Skeletal muscle satellite cell (primary cell): Measurements from ENCODE around the gene CAMSAP2.

Source experiments
- H3K27me3 ChIP-seq: 2 replicates; pipeline ENCODE4 v1.7.0; 2013; ENCODE audit warnings: low read length; ENCODE audit not compliant: control insufficient read depth, insufficient read depth
- H3K36me3 ChIP-seq: 2 replicates; pipeline ENCODE4 v1.7.0; 2013; ENCODE audit warnings: mild to moderate bottlenecking, control low read depth, low read length; ENCODE audit not compliant: insufficient read depth
- H3K4me1 ChIP-seq: 2 replicates; pipeline ENCODE4 v1.7.0; 2013; ENCODE audit warnings: low read length; ENCODE audit not compliant: control insufficient read depth, insufficient read depth
- H3K4me2 ChIP-seq: 2 replicates; pipeline ENCODE4 v1.7.0; 2013; ENCODE audit warnings: mild to moderate bottlenecking, low read length
- H3K4me3 ChIP-seq: 2 replicates; pipeline ENCODE4 v1.7.0; 2013; ENCODE audit warnings: low read length
- H3K9ac ChIP-seq: 2 replicates; pipeline ENCODE4 v1.7.0; 2013; ENCODE audit warnings: mild to moderate bottlenecking, low read depth, low read length, moderate library complexity
- H3K9me3 ChIP-seq: replicated peaks from 2 replicates; pipeline ENCODE4 v1.7.0; 2013; ENCODE audit warnings: mild to moderate bottlenecking, control low read depth, low read length

The CAMSAP2 gene

GRCh38 chr1:200857804-200858203 lies 119.1 kb downstream of the CAMSAP2 start:
- H3K36me3 ChIP-seq: peaks cover 64% of the 10 kb centered on the region
- no peak overlapping the region for H3K9ac ChIP-seq
- H3K4me2 ChIP-seq: no peak overlapping the region
- H3K4me1 ChIP-seq: peaks cover 11% of the 10 kb centered on the region
- no peaks in the 10 kb centered on the region for H3K9me3 ChIP-seq
- no peaks in the 10 kb centered on the region for H3K27me3 ChIP-seq
- no peak overlapping the region for H3K4me3 ChIP-seq

GRCh38 chr1:200861937-200862647 lies 123.4 kb downstream of the CAMSAP2 start:
- Histone ChIP-seq H3K27me3 (no peaks in the 10 kb centered on the region), H3K4me1 (peaks cover 9% of the 10 kb centered on the region), H3K9ac (no peak overlapping the region), H3K36me3 (peaks cover 49% of the 10 kb centered on the region), H3K4me3 (no peak overlapping the region), H3K9me3 (no peaks in the 10 kb centered on the region), H3K4me2 (no peak overlapping the region)

- no peak overlapping the region for H3K4me2 ChIP-seq
- peaks cover 4% of the 10 kb centered on the region for H3K27me3 ChIP-seq
- H3K9ac ChIP-seq: no peak overlapping the region
- H3K4me3 ChIP-seq: no peak overlapping the region
- peaks cover 8% of the 10 kb centered on the region for H3K4me1 ChIP-seq
- no peaks in the 10 kb centered on the region for H3K9me3 ChIP-seq
- peaks cover 42% of the 10 kb centered on the region for H3K36me3 ChIP-seq
Measured at GRCh38 chr1:200862713-200863415, 124.2 kb downstream of the CAMSAP2 start.

- Histone ChIP-seq H3K9me3 (no peaks in the 10 kb centered on the region), H3K4me1 (peaks cover 8% of the 10 kb centered on the region), H3K27me3 (peaks cover 19% of the 10 kb centered on the region), H3K9ac (no peak overlapping the region), H3K36me3 (peaks cover 26% of the 10 kb centered on the region), H3K4me2 (no peak overlapping the region), H3K4me3 (no peak overlapping the region)
Measured at GRCh38 chr1:200866116-200866515, 127.4 kb downstream of the CAMSAP2 start.

GRCh38 chr1:200866521-200866920 lies 127.8 kb downstream of the CAMSAP2 start:
- Histone ChIP-seq H3K9me3 (no peaks in the 10 kb centered on the region), H3K4me3 (no peak overlapping the region), H3K36me3 (peaks cover 25% of the 10 kb centered on the region), H3K9ac (no peak overlapping the region), H3K27me3 (peaks cover 23% of the 10 kb centered on the region), H3K4me1 (peaks cover 8% of the 10 kb centered on the region), H3K4me2 (no peak overlapping the region)

GRCh38 chr1:200867018-200867811 lies 128.5 kb downstream of the CAMSAP2 start:
- Histone ChIP-seq H3K27me3 (peaks cover 30% of the 10 kb centered on the region), H3K9me3 (no peaks in the 10 kb centered on the region), H3K4me2 (no peak overlapping the region), H3K36me3 (peaks cover 24% of the 10 kb centered on the region), H3K4me1 (peaks cover 8% of the 10 kb centered on the region), H3K9ac (no peak overlapping the region), H3K4me3 (no peak overlapping the region)

- Histone ChIP-seq H3K27me3 (peaks cover 49% of the 10 kb centered on the region), H3K9ac (no peak overlapping the region), H3K4me2 (no peak overlapping the region), H3K4me1 (peaks cover 15% of the 10 kb centered on the region), H3K4me3 (no peak overlapping the region), H3K9me3 (no peaks in the 10 kb centered on the region), H3K36me3 (peaks cover 8% of the 10 kb centered on the region)
Measured at GRCh38 chr1:200869376-200869752, 130.7 kb downstream of the CAMSAP2 start.

- H3K4me2 ChIP-seq: no peak overlapping the region
- peaks cover 3% of the 10 kb centered on the region for H3K36me3 ChIP-seq
- H3K4me3 ChIP-seq: no peak overlapping the region
- peaks cover 15% of the 10 kb centered on the region for H3K4me1 ChIP-seq
- H3K9me3 ChIP-seq: no peaks in the 10 kb centered on the region
- no peak overlapping the region for H3K9ac ChIP-seq
- H3K27me3 ChIP-seq: peaks cover 54% of the 10 kb centered on the region
Measured at GRCh38 chr1:200869753-200870391, 131.2 kb downstream of the CAMSAP2 start.

GRCh38 chr1:200872446-200873115 lies 133.9 kb downstream of the CAMSAP2 start, which contains the start of gene GPR25:
TSS of gene GPR25 (plus strand) at chr1:200872981. CDS start at chr1:200873038, 57 bp downstream.
- H3K4me1 ChIP-seq: peaks cover 8% of the 10 kb centered on the region
- no peak within 1 kb of the TSS for H3K9ac ChIP-seq

GRCh38 chr1:200873116-200873670 lies 134.5 kb downstream of the CAMSAP2 start:
- peaks cover 8% of the 10 kb centered on the region for H3K4me1 ChIP-seq
- peak overlapping the region; percentile 55 for H3K4me3 ChIP-seq
- H3K27me3 ChIP-seq: peaks cover 75% of the 10 kb centered on the region
- H3K36me3 ChIP-seq: no peaks in the 10 kb centered on the region
- no peaks in the 10 kb centered on the region for H3K9me3 ChIP-seq
- H3K4me2 ChIP-seq: peak overlapping the region; percentile 86
- no peak overlapping the region for H3K9ac ChIP-seq

More at GRCh38 chr1:200872446-200873115, 133.9 kb downstream of the CAMSAP2 start, which contains the start of gene GPR25:
- H3K9me3 ChIP-seq: no peaks in the 10 kb centered on the region
- H3K4me3 ChIP-seq: peak within 1 kb of the TSS; percentile 55
- H3K36me3 ChIP-seq: no peaks in the 10 kb centered on the region
- peak within 1 kb of the TSS; percentile 86 for H3K4me2 ChIP-seq
- H3K27me3 ChIP-seq: peaks cover 71% of the 10 kb centered on the region
